Gastrocnemius medialis (tissue), 4 donors: ENCODE results near the gene KIF26B.

Experiments
- POLR2A ChIP-seq, 2 donors: fragments of 450-650 bp; IDR thresholded peaks; one replicate each; pipeline ENCODE4 v1.6.1; 2017; ENCODE audit warnings: antibody characterized with exemption in 2 of 2, mild to moderate bottlenecking in 2 of 2, moderate library complexity in 2 of 2
- TF ChIP-seq, protein P1 (sequence below), 5 experiments: fragments of 450-650 bp in 3 of 5; fragments of 200-600 bp in 2 of 5; sonication (generic) in 2 of 5; IDR thresholded peaks in 4 of 5; conservative IDR thresholded peaks in 1 of 5; 1 replicate in 4 of 5; 2 replicates in 1 of 5; pipeline ENCODE4 v1.5.1; 2016 to 2019; ENCODE audit warnings: antibody characterized with exemption in 5 of 5, mild to moderate bottlenecking in 3 of 5, moderate library complexity in 3 of 5

- TF ChIP-seq, protein P1, sequence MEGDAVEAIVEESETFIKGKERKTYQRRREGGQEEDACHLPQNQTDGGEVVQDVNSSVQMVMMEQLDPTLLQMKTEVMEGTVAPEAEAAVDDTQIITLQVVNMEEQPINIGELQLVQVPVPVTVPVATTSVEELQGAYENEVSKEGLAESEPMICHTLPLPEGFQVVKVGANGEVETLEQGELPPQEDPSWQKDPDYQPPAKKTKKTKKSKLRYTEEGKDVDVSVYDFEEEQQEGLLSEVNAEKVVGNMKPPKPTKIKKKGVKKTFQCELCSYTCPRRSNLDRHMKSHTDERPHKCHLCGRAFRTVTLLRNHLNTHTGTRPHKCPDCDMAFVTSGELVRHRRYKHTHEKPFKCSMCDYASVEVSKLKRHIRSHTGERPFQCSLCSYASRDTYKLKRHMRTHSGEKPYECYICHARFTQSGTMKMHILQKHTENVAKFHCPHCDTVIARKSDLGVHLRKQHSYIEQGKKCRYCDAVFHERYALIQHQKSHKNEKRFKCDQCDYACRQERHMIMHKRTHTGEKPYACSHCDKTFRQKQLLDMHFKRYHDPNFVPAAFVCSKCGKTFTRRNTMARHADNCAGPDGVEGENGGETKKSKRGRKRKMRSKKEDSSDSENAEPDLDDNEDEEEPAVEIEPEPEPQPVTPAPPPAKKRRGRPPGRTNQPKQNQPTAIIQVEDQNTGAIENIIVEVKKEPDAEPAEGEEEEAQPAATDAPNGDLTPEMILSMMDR (IDR thresholded peaks at IDR 0.05 in 4 of 5, conservative IDR thresholded peaks at IDR 0.05 in 1 of 5): no peak
- no peak for TF ChIP-seq POLR2A (IDR thresholded peaks at IDR 0.05)
Observed at GRCh38 chr1:245383396-245384330, 228.9 kb downstream of the KIF26B start.
